Measurements from ENCODE around the gene LONRF2. TPM values are rescaled to one million over a fixed set of nuclear protein-coding genes. Genes with fewer than 3 reads are reported as not detected.
"Not testable (repeated sequence)": the region's sequence is repeated elsewhere in the genome, so short reads cannot be mapped to it uniquely, and the experiment has no call there.

Gene LONRF2
- total and polyA plus RNA-seq, 2 of the 13 experiments (the other 11 are each of a cell fraction or from before 2014, with no cell fraction given) = not detected

DNA sequence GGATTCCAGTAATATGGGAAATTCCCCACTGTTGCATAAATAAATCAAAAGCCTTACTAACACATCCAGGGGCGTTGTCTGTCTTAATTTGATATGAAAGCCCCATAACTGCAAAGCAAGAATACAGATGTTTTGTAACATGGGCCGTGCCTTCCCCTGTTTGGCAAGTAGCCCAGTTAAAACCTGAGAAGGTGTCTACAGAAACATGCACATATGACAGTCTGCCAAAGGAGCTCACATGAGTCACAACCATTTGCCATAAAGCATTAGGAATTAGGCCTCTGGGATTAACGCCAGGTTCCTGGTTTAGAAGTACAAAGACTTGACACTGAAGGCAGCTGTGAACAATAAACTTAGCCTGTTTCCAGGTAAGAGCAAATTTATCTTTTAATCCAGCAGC lies 43.1 kb upstream of the LONRF2 start:
- no peak for FAIRE-seq
- H3K9ac ChIP-seq (ENCODE audit: insufficient read depth, low read depth, low read length) = no peak overlapping the region
- ATAC-seq = no peak
- H3K4me1 ChIP-seq (ENCODE audit: insufficient read depth, low read length) = no peaks in the 10 kb centered on the region
- no peaks in the 10 kb centered on the region for H3K27me3 ChIP-seq (ENCODE audit: control insufficient read depth in 1 of 2, insufficient read depth in 2 of 2, low read length in 2 of 2)
- H3K9me3 ChIP-seq (ENCODE audit: low read length) = peaks cover 22% of the 10 kb centered on the region
- no peak overlapping the region for H3K27ac ChIP-seq (ENCODE audit: extremely low read length, insufficient read depth, low read length)
- intact Hi-C loops (cut with micrococcal nuclease; ENCODE audit: unreplicated experiment) (no loop called here), in situ Hi-C loops (cut with HindIII; ENCODE audit: extremely low pct_ligation_motif_present, low pct_unique_long_range_greater_than_20kb) (no loop called here)
- H3K4me2 ChIP-seq (ENCODE audit: low read depth, low read length) = no peak overlapping the region
- CTCF ChIA-PET (ENCODE audit: low intra/inter-chr PET ratio, low total read pairs) = no interaction called here
- H3K36me3 ChIP-seq (replicated peaks in 1 of 2; ENCODE audit: control insufficient read depth in 1 of 2, insufficient read depth in 2 of 2, low read length in 2 of 2) = no peaks in the 10 kb centered on the region
- WGBS (ENCODE audit: low lambda C conversion rate) = 0% methylated on average over 3 of the region's 3 CpGs
- H3K4me3 ChIP-seq (replicated peaks in 1 of 3; ENCODE audit: insufficient read depth in 1 of 3, low read depth in 2 of 3, low read length in 3 of 3) = no peak overlapping the region
- no peaks in the 10 kb centered on the region for H3K79me2 ChIP-seq (ENCODE audit: insufficient read depth, low read length)
- POLR2A ChIA-PET = no interaction called here
- H2AFZ ChIP-seq (ENCODE audit: low read length) = no peak overlapping the region
- BruUV-seq (replicated peaks) = no TSS peak
- TF ChIP-seq, protein P1, sequence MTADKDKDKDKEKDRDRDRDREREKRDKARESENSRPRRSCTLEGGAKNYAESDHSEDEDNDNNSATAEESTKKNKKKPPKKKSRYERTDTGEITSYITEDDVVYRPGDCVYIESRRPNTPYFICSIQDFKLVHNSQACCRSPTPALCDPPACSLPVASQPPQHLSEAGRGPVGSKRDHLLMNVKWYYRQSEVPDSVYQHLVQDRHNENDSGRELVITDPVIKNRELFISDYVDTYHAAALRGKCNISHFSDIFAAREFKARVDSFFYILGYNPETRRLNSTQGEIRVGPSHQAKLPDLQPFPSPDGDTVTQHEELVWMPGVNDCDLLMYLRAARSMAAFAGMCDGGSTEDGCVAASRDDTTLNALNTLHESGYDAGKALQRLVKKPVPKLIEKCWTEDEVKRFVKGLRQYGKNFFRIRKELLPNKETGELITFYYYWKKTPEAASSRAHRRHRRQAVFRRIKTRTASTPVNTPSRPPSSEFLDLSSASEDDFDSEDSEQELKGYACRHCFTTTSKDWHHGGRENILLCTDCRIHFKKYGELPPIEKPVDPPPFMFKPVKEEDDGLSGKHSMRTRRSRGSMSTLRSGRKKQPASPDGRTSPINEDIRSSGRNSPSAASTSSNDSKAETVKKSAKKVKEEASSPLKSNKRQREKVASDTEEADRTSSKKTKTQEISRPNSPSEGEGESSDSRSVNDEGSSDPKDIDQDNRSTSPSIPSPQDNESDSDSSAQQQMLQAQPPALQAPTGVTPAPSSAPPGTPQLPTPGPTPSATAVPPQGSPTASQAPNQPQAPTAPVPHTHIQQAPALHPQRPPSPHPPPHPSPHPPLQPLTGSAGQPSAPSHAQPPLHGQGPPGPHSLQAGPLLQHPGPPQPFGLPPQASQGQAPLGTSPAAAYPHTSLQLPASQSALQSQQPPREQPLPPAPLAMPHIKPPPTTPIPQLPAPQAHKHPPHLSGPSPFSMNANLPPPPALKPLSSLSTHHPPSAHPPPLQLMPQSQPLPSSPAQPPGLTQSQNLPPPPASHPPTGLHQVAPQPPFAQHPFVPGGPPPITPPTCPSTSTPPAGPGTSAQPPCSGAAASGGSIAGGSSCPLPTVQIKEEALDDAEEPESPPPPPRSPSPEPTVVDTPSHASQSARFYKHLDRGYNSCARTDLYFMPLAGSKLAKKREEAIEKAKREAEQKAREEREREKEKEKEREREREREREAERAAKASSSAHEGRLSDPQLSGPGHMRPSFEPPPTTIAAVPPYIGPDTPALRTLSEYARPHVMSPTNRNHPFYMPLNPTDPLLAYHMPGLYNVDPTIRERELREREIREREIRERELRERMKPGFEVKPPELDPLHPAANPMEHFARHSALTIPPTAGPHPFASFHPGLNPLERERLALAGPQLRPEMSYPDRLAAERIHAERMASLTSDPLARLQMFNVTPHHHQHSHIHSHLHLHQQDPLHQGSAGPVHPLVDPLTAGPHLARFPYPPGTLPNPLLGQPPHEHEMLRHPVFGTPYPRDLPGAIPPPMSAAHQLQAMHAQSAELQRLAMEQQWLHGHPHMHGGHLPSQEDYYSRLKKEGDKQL (CRISPR knock-in tag; IDR thresholded peaks at IDR 0.05; ENCODE audit: low read depth) = no peak
- no peak for TF ChIP-seq PHF8 (CRISPR knock-in tag; IDR thresholded peaks at IDR 0.05)
- TF ChIP-seq NBN (conservative IDR thresholded peaks at IDR 0.05) = no peak
- TF ChIP-seq RBFOX2 (IDR thresholded peaks at IDR 0.05; ENCODE audit: low read depth, low read length) = no peak
- no peak for TF ChIP-seq ARNT2 (CRISPR knock-in tag; IDR thresholded peaks at IDR 0.05; ENCODE audit: low read depth)
- DNase-seq (ENCODE audit: low spot score) = no peak
- H4K20me1 ChIP-seq (ENCODE audit: insufficient read depth, low read length) = no peaks in the 10 kb centered on the region

DNA sequence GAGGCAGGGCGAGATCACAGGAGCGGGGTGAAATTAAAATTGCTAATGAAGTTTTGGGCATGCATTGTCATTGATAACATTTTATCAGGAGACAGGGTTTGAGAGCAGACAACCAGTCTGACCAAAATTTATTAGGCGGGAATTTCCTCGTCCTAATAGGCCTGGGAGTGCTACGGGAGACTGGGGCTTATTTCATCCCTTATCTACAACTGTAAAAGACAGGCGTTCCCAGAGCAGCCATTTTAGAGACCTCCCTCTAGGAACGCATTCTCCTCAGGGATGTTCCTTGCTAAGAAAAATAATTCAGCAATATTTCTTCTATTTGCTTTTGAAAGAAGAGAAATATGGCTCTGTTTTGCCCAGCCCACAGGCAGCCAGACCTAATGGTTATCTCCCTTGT lies 40.0 kb upstream of the LONRF2 start:
- H3K27me3 ChIP-seq (ENCODE audit: control insufficient read depth in 1 of 2, insufficient read depth in 2 of 2, low read length in 2 of 2); H3K9ac ChIP-seq (ENCODE audit: insufficient read depth, low read depth, low read length); H4K20me1 ChIP-seq (ENCODE audit: insufficient read depth, low read length); H2AFZ ChIP-seq (ENCODE audit: low read length); in situ Hi-C loops (cut with HindIII; ENCODE audit: extremely low pct_ligation_motif_present, low pct_unique_long_range_greater_than_20kb); intact Hi-C loops (cut with micrococcal nuclease; ENCODE audit: unreplicated experiment); POLR2A ChIA-PET; DNase-seq (ENCODE audit: low spot score); CTCF ChIA-PET (ENCODE audit: low intra/inter-chr PET ratio, low total read pairs); H3K4me1 ChIP-seq (ENCODE audit: insufficient read depth, low read length); H3K27ac ChIP-seq (ENCODE audit: extremely low read length, insufficient read depth, low read length); H3K79me2 ChIP-seq (ENCODE audit: insufficient read depth, low read length); H3K9me3 ChIP-seq (ENCODE audit: low read length); BruUV-seq (replicated peaks); ATAC-seq; H3K4me2 ChIP-seq (ENCODE audit: low read depth, low read length); FAIRE-seq; H3K4me3 ChIP-seq (replicated peaks in 1 of 3; ENCODE audit: insufficient read depth in 1 of 3, low read depth in 2 of 3, low read length in 3 of 3); H3K36me3 ChIP-seq (replicated peaks in 1 of 2; ENCODE audit: control insufficient read depth in 1 of 2, insufficient read depth in 2 of 2, low read length in 2 of 2): not testable (repeated sequence)
- WGBS (ENCODE audit: low lambda C conversion rate) = 41% methylated on average over 7 of the region's 7 CpGs
